Fibroblast of skin of left quadriceps (primary cell): ENCODE data around the gene CRYGN.
A peak's percentile ranks its signal among the peaks of the same experiment; 100 is the strongest.

Experiments used
- DNase-seq, 2 experiments: peaks; one replicate each; pipeline ENCODE4 v3.0.0-alpha.2; 2013; ENCODE audit warnings: low read depth in 2 of 2

Gene CRYGN, protein sequence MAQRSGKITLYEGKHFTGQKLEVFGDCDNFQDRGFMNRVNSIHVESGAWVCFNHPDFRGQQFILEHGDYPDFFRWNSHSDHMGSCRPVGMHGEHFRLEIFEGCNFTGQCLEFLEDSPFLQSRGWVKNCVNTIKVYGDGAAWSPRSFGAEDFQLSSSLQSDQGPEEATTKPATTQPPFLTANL

DNA sequence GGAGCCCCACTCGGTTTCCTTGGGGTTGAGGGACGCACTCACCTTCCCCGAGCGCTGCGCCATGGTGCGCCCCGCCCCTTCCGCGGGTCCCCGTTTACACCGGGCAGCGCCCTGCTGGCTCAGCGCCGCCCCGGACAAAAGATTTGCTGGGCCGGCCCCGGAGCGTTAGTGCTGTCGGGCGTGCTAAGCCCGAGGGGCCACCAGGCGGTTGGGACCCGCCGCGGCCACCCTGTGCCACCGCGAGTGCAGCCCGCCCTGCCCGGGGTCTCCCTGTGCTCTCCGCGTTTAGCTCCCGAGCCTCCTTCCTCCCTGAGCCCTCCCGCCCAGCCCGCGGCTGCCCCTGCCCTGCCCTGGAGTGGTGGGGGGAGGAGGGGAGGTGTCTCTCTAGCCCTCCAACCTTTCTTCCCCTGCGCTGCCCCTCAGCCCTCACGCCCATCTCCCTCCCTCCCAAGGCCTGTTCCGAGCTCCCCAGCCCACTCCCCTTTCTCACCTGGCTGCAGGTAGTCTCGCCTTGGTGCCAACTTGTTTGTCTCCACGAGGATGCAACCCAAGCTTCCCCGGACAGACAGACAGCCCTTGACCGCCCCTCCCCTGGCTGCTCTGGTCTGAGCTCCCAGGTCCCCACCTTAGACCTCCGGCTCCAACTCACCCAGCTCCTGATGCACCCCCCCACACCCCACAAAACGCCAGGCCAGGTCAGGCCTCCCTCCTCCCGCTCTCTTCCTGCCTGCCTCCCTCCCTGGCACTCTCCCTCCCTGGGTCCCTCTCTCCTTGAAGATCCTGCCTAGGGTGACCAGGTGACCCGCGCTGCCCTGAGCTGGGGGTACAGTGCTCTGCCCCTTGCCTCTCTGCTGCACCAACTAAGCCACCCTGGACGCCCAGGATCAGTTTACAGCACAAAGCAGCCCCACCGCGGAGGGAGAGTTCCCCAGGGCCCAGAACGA, at the start of gene CRYGN:
Gene CRYGN, minus strand, starts transcription at position 287 of the 944 bp plus-strand sequence. Its CDS starts 224 bp downstream, at position 63.
- DNase-seq, result no peak

DNA sequence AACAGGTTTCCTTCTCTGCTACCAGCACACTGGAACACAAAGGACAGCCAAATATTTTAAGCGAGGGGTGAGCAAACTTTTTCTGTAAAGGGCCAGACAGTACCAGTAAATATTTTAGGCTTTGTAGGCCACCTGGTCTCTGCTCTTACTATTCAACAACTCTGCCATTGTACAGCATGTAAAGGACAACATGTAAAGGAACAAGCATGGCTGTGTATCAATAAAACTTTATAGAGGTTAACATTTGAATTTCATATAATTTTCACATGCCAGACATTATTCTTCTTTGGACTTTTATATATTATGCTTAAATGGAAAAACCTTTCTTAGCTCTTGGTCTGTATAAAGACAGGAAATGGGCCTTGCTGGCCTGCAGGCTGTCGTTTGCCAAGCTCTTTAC, 49.6 kb upstream of the CRYGN start:
- no peak for DNase-seq

DNA sequence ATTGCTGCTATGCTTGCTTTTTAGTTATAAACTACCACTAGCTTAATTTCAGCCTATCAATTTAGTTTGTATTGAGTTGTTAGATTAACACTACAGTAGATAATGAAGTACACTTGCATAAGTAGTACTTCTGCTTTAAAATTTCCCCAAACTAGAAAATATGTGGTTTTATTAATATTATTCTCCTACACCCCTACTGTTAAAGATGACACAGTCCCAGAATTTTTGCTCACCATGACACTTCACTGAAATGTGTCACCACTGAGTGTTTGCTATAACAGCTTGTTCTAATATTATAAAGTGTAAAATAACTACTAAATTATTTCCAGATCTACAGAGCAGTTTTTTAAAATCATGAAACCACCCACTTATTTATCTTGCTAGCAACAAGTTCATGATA, 48.2 kb upstream of the CRYGN start:
- no peak for DNase-seq

DNA sequence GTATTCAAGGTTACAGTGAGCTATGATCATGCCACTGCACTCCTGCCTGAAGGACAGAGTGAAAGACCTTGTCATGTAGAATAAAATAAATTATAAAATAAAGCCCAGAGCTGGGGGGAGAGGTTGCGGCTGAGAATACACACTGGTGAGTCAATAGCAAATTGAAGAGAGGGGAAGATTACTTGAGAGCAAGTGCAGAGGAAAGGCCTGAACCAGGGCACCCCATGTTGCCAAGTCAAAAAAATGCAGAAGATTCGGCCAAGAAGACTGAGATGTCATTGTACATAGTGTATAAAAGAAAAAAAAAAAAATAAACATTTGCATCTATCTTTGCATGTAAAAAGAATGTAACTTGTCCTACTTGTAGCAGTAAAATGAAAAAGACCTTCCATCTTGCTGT, 47.3 kb upstream of the CRYGN start:
- no peak for DNase-seq

DNA sequence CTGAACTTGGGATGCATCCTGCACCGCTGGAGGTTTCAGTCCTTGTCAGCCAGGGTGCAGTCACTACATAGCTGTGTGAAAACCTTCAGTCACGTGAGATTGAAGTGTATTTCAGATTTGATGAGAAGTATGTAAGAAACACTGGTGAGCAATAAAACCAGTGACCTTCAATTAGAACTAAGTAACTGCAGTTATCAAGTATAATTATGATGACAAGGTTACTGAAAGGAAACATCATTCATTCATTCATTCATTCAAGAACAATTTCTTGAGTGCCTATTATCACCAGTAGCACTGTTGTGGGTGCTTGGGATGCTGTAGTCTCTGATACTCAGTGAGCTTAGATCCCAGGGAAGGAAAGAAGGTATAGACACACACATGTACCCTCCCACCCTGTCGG, 46.1 kb upstream of the CRYGN start:
- no peak for DNase-seq

DNA sequence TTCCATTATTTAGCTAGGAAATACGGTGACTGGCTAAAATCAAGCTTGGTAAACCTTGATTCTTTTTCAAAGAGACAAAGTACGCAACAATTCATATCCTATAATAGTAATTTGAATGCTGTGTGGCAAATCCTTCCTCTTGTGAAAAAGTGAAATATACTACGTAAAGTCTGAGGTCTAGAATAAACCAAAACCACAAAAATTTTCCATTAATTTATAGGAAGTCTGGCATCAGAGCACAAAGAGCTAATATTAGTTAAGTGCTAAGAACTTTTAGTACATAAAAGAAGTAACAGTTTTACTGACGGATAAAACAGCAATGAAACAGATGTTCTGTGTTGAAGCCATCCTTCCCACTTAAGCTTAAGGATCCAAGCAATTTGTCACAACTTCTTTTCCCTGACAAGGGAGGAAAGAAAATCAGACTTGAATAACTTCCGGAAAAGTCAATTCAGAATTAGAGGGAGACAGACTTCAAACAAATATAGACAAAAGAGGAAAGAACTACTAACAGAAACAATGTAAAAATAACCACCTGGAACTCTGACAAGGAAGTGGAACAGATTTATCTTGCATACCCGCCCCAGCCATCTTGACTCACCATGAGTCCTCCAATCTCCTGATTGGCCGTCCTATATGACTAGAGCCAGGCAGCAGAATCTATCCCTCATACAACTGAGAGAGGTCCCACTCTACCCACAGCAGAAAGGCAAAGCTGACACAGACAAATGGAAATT, 45.2 kb upstream of the CRYGN start:
- DNase-seq, result peak; percentile 29 to 31

DNA sequence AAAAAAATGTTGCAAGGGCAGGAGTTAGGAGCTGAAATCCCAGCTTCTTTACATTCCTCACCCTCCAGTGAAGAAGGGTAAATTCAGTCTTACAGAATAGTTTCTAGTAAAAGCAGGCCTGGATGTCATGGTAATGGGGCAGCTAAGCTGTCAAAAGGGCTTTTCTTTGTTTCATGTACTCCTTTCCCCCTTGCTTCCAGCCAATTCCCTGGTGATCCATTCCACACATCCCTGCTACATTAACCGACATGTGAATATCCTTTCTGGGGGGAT, 43.7 kb upstream of the CRYGN start:
- no peak for DNase-seq

DNA sequence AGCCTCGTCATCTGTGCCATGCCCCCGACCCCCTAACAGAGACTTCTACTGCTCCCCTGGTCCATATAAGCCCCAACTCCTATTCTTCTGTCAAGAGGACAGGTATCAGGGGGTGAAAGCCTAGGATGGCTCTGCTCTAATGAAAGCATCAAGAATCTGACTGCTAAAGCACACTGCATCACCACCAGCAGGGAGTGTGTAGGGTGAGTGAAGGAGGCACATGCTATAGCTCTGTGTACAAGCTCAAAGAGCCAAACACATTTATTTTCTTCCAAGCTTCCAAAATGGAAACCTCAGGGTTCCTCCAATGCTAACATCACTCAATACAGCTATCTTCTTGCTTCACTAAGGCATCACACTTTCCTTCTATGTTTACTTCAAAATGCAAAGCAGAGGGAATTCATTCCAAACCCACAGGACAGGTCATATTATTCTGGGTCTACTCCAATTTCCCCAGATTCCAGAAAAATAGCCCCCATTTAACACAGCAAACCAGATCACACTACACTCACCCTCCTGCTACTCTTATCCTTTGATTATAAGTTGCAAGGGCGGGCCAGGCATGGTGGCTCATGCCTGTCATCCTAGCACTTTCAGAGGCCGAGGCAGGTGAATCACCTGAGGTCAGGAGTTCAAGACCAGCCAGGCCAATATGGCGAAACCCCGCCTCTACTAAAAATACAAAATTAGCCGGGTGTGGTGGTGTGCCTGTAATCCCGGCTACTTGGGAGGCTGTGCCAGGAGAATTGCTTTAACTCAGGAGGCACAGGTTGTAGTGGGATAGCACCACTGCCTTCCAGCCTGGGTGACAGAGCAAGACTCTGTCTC, 43.2 kb upstream of the CRYGN start:
- no peak for DNase-seq

DNA sequence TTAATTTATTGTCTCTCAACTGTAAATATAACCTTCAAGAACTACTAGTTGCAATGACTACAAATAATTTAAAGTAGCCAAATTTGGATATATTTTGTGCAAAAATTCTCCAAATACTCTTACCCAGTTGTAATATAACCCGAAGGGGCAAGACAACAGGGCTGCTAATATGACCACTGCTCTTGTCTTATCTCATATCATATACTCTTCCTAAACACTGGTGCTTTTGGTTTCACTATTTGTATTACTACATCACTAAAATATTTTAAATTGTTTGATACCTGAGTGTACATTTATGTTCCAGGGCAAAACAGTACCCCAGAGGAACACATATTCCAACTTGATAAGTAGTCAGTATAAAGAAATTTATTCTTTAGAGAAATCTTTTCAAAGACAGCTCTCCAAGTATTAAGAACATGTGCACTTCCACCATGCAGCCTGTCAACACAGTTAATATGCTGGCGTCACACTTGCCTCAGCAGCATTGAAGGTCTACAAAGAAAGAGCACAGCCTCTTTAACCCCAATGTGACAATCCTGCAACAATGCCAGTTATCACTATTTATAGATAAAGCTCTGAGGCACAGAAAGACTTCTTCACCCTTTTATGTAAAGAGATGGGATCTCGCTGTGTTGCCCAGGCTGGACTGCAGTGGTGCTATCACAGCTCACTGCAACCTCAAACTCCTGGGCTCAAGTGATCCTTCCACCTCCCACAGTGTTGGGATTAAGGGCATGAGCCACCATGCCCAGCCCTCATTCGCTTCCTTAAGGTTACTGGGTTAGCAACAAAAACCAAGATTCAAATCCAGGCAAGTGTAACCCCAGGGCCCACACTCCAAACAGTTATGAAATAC, 41.9 kb upstream of the CRYGN start:
- no peak for DNase-seq

DNA sequence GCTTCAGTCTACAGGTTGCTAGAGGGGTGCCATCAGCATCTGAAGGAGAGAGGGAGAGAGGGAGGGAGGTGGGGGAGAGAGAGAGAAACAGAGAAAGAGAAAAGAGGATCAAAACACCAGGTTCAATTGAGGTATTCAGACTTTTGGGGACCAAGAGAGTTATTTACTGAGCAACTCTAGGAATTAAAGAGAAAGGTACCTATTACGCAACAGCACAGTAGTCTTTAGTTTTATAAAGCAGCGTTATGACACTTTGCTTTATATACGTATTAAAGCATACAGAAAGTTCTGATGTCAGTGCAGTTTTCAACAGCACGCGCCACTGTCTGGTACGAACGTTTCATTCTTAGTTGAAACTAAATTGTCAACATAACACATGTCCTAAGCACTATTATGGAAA, 37.9 kb upstream of the CRYGN start:
- no peak for DNase-seq

DNA sequence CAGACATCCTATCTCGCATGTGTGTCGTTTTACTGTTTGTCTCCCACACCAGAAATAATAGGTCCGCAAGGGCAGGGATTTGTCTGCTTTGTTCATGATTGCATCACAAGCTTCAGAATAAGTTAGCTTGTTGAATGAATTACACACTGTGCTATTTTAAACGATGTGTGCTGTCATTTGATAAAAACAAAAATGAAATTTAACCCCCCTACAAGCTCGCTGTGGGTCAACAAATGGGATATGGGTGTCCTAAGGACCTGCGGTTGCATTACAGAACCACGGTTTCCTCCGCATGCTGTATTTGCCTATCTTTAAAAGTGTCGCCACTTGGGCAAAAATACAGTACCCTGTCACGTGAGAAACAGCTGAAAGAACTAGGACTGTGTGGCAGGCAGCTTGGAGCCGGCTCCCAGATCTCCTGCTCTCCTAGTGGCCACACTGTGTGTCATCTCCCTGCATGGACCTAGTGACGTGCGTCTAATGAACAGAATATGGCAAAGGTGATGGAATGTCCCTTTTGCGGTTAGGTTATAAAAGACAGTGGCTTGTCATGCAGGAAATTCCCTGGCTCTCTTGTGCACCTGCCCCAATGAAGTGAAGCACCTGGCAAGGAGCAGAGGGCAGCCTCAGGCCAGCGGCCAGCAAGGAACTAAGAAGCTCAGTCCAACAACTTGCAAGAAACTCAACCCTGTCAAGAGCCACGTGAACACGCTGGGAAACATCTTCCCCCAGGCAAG, 32.9 kb upstream of the CRYGN start:
- no peak for DNase-seq

DNA sequence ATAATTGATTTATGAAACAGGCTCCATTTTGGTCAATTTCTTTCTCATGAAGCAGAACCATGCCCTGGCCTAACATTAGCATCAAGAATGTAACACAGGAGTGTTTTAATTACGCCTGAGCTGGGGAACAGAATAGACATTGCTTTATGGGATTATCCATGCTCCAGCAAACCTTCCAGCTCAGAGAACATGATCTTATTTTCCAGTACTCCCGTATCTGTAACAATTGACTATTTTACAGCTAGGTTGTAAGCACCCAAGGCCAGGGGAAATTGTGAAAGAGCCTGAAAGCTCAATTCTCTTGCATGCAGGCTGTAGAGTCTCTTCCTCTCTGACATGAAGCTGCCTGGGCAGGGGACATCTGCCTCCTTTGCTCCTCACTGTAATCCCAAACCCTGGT, 30.8 kb upstream of the CRYGN start:
- no peak for DNase-seq

DNA sequence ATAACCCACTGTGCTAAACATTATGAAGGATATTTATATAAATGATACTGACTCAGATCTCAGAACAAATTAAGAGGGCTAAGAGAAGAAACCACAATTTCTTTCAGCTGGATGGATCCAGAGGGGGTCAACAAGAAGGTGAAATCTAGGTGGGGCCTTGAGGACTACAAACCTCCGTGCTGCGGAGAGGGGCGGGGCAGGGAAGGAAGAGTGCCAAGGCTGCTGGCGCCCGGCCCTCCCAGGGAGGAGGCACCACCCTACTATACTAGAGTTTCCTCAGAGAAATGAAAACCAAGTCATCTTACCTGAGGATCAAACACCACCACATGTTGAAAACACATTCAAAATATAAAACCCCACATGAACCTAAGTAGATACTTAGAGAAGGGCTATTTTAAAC, 29.3 kb upstream of the CRYGN start:
- DNase-seq, result no peak

DNA sequence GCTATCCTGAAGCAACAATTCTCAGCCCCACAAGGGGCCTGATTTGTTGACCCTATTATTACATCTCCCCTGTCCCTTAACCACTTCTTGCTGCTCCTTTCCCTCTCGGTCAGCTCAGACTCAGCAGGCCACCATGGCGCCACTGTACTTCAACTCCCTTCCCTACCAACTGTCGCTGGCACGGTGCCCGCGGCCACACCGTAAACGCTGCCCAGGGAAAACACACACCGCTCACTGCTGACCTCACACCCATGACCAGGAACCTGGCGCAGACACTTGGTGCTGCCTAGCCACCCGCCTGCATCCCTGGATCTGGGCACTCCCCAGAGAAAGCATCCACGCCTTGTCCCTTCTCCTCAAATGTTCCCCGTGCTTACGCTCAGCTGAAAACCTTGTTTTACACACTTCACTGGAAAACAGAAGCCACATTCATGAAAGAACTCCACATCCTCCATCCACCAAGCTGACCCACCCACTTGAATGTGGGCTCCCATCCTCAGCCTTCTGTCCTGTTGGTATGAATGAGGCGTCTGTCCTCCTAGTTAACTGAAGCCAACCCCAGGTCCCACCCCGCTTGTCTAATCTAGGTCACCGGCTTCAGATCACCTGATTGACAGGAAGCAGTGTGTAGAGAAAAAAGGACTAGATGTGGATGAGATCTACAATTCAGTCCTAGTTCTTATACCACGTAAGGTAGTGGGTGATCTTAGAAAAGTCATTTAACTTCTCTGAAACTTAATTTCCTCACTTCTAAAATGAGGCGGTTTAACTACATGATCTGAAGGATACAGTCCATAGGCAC, 28.5 kb upstream of the CRYGN start:
- DNase-seq, result no peak

DNA sequence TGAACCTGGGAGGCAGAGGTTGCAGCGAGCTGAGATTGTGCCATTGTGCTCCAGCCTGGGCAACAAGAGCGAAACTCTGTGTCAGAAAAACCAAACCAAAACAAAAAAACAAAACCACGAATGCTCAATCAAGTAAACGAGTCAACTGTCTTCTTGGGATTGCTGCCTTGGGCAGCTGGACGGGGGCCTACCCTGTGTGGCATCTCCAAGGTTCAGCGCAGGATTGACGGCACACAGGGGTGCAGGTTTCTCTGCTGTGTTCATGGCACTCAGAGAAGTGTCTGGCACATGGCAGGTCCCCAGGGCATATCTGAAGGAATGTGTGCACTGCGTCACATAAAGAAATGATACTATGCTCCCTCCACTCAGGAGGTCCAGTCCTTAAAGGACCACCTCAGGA, 25.2 kb upstream of the CRYGN start:
- no peak for DNase-seq

DNA sequence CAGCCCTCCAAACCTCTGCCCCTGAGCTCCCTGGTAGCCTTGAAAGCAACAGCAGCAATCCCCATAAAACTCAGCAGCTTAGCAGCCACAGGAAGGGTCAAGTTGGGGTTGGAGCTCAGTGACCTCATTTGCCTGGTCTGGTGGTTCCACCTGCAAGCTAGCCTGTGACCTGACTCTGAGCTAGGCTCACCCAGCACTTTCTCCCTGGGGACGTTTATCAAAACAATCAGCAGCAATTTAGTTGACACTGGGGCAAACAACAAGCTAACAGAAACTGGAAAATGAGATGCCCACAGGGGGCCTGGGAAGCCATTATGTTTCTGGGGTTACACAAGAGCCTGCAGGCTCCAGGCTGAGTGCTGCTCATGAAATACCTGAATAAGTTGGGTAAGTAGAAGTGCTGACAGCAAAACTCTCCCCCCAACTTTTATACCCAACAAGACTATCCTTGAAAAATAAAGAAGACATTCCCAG, 22.4 kb upstream of the CRYGN start:
- no peak for DNase-seq

DNA sequence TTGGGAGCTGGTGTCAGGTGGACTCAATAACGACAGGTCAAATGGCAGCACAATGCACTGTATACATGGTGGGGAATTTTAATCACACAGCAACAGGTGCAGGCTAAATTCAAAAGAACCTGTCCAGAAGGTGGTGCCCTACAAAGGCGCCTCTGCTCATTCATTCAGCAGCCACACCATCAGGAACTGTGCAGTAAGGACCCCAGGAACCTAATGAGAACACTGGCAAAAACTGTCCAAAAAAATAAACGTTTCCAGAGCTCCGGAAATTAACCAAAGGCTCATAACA, 21.9 kb upstream of the CRYGN start:
- DNase-seq, result no peak

DNA sequence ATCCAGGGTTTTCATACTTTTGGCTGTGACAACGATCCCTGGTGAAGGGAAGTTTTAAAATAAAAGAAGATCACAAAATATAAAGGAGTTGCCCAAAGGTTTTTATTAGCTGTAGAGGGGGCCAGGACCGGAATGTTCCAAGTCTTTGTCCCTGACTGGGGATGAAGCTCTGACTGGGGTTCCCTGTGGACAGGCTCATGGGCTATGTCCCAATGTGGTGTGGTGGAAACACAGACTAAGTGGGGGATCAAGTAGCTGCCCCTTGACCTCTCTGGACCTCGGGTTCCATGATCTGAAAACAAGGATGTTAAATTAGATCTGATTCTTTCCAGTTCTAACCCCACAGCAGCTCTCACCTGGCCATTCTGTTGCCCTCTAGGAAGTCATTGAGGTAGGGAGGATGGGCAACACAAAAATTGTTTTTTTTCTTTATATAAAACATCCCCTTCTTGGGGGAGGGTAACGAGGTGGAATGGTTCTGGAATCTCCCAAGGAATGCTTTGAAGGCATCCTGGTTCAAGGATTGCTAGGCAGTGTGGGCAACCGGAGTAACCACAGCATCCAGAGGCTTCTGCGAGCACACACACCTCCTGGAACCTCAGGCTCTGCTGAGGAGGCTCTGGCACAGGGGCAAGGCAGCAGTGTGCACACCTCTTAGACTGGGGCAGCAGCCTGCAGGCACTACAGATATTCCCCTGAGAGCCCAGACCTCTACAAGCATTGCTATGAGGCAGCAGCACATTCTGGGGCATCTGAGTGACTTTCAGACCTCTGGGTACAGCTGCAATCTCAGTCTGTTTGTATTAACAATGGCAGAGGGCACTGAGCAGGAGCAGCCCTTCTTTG, 21.4 kb upstream of the CRYGN start:
- no peak for DNase-seq

DNA sequence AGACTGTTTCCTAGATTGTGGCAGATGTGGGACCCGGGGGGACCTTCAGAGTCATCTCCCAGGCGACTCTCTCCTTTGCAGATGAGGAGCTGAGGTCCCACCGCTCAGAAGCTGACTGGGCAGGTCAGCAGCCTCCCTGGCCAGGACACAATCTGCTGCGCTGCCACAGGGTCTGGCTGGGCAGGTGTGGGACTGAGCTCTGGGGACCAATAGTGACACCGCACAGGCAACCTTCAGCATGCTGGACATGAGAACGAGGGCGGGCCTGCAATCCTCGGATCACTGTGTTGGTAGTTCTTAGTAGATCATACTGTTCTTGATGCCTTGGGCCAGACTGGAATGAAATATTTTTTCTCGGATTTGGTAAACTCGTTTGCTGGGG, 20.5 kb upstream of the CRYGN start:
- no peak for DNase-seq
